Measurements from ENCODE around the gene TP63.

TP63 gene

DNA sequence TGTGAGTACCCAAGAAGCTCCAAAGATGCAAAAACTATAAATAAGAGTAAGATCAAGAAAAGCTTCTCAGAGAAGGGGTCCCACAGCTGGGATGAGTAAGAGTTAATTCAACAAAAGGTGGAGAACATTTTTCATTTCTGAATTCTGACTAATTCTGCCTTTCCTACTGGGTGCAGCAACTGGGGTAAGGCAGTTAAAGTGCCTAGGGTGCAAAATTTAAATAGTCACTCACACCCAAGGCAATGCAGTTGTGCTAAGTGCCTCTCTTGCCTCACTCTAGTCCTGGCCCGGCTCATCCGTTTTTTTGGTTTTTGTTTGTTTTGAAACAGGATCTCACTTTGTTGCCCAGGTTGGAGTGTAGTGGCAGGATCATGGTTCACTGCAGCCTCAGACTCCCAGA is 240.2 kb downstream of the TP63 start:
- DNase-seq: no peak

DNA sequence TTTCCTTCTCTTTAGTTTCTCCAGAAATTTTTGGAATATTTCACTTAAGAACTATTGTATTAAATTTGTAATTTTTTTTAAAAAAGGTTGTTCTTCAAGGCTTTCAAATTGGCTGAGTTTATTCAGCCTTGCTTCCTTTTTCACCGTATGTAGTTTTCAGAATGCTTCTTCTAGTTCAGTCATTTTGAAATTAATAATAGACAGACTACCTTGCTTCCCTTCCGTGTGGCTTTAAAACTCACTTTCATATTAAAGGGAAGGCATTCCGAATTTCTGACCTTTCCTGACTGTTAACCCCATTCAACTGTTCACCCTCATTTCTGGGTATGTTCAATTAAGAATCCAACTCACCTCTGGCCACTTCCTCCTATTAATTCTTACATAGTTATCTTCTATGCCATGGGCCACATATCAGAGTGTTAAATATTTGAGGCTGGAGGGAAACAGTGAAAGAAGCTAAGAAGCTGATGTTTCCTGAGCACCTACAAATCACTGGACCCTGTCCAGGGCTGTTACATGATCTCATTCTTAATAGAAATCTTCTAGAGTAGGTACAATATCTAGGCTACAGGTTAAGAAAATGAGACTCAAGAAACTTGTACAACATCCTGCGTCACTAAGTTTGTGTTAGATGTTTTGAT is 252.0 kb downstream of the TP63 start:
- DNase-seq: no peak

DNA sequence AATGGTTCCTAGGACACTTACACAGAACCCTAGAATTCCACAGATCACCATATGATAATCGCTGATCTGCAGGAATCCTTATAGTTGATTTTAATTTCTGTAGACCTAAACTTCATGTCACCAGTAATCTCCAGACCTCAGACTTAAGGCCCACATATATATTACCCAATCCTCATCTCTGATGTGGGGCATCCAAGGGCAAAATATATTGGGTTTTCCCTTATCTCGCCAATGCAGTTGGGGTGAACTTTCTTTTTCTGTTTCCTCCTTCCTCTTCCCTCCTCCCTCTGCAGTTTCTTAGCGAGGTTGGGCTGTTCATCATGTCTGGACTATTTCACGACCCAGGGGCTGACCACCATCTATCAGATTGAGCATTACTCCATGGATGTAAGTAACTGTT is 259.3 kb downstream of the TP63 start:
- DNase-seq: no peak

DNA sequence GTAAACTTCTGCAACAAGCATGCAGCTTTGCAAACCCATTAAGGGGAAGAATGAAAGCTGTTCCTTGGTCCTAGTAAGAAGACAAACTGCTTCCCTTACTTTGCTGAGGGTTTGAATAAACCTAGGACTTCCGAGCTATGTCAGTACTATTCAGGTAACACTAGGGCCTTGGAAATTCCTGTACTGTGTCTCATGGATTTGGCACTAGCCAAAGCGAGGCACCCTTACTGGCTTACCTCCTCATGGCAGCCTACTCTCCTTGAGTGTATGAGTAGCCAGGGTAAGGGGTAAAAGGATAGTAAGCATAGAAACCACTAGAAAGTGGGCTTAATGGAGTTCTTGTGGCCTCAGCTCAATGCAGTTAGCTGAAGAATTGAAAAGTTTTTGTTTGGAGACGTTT is 265.3 kb downstream of the TP63 start:
- no peak for DNase-seq

DNA sequence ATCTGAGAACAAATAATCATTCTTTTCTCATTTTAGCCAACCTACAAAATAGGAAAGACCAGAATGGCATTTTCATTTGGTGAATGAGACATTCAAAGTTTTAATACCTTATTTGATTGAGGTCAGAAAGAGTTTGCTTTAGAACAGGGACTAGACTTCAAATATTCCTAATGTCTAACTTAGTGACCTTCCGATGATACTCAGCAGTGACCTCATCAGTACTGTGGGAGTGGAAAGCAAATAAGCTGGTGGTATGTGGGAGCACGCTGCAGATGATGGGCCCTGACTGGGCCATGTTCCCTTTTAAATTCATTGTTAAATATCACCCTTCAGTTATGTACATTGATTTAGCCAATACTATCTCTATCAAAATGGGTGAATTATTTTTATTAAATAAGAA is 266.2 kb downstream of the TP63 start:
- no peak for DNase-seq

DNA sequence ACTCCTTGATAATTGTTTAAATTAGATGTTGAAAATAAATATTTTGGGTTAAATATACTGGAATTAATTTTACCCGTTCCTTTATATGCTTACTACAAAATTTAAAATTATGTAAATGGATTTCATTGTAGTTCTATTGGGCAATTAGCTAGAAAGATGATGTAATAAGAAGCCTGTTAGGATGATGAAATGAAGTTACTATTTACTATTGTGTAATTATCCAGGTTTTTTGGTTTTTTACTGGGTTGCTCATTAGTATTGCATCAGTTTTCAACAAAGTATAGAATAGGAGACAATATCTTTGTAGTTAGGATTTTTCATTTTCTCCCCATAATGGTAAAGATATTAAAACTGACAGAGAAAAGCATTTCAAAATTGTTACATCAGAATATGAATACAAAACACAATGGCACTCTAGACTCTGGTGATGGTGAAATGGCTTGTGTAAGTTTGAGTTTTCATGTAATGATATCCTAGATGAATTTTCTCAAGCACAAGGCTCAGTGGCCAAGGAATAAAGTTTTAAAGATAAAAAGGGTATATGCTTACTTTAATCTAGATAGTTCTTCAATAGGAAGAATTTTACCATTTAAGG is 267.5 kb downstream of the TP63 start:
- no peak for DNase-seq

DNA sequence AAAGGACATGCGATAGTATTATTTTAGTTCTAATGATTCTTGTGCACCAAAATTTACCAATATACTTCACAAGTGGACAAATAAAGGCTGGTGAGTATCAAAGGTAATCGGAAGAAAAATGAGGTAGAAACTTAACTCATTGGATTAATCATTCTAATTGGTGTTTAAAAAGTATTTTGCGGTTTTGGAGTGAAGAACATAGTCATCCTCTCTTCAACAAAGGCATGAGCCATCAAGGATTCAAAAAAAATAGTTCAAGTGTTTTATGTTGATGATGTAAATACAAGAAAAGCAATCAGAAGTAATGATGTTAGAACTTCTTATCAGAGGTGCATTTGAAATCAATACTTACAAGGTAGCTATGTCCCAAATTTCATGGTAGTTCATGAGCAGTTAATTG is 268.0 kb downstream of the TP63 start:
- DNase-seq: no peak

DNA sequence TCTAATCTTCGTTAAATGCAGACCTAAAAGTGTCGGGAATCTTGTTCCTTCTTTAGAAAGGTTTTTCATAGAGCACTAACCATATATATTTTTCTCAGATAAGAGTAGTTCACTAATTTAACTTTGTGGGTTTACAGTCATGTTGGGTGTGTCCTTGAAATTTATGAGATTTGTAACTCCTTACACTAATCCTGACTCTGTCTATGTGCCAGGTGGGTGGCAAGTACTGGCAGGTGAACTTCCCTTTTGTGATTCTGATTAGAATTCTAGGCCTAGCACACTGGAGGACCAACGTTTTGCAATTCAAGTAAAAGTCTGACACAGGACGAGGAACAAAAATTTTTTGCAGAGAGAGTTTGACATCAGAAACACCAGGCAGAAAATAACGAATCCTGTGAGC is 269.4 kb downstream of the TP63 start:
- no peak for DNase-seq

DNA sequence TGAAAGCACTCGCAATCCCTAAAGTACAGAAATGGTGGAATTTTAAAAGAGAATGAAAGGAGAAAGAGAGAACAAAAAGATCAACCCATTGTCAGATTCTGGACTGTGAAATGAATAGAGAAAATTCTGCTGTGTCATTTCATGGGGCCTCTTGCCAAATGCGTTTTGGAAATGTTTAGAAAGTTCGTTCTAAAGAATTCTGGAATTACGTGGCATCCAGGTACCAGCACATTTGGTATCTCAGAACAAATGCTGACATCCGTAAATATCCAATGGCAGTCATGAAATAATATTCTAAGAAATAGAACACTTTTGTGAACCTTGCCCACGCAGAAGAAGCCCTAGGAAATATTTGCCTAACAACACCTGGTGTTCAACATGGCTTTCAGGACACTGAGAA is 270.3 kb downstream of the TP63 start:
- no peak for DNase-seq

DNA sequence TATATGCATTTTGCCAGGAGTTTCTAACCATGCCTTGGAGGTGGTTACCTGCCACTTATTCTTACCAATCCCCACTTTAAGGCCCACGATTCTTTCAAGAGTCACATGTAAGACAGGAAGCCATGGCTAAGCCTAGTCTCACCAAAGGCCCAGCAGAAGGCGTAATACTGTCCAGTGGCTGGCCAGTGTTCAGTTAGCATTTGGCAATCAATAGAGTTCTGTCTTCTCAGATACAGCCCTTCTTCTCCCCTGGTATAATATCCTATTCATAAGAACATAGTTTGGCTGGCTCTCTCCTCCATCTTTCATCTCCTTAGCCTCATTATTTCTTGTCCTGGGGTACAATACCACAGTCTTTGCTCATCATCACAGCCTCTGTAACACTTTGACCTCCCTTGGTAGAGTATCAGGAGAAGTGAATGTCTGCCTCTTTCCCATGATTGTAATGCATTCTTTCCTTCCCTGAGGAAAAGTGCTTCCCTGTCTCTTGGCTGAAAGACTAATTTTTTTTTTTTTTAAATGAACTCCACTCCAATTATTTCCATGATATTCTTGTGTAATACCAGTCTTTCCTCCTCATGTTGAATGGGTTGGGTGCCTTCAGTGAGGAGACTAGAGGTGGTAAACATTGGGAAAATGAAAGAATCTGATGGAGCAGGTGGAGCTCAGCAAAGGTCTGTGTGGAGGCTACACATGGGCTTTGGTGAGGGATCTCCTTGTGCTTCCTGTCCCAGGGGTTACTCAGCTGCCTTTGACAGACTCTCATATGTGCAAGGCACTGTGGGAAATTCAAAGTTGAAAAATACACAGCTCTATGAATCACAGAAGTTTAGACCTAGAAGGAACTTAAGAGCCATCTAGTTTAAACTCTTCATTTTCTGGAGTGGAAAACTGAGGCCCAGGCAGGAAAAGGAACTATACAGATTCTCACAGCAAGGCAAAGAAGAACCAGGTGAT is 271.3 kb downstream of the TP63 start:
- DNase-seq: no peak

DNA sequence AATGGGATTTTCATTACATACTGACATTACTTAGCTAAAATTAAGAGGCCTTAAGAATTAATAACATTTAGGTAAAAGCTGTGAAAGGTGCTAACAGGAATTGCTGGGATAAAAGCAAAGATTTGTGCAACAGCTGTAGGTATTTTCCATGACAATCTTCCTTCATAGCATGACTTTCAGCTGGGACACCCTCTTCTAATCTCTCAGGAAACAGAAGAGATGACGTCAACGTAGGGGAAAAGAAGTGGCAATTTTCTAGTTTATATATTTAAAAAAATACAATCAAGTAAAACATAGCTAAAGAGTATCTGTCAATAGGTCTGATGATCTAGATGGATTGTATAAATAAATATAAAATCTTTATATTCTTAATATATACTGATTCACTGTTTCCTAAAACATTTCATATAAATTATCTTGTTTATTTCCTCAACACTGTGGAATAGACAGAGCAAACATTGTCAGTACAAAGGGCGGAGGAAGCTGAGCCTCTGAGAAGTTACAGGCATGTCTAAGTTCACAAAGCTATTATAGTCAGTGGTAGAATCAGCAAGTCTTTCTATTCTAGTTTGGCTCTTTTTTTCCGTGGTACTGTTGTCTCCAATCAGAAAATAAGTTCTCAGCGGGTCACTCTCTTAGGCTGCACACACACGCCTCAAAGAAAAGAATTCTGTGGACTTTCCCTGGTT is 272.5 kb downstream of the TP63 start:
- no peak for DNase-seq

DNA sequence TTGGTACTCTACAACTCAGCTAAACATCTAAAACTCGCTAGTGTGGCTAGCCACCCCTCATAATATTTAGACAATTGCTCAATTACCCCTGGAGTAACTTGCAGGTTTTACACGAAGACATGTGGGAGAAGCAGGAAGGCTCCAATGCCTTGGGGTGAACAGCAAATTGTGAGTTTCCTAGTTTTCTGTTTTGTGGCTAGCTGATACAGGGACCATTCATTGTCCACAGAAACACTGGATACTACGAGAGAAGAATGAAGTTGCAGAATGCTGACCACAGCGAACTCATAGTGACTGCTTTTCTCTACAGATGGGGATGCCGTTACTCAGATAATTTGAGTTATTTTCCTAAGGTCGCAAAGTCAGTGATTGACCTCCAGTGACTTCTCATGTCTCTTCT is 276.6 kb downstream of the TP63 start:
- DNase-seq: no peak

DNA sequence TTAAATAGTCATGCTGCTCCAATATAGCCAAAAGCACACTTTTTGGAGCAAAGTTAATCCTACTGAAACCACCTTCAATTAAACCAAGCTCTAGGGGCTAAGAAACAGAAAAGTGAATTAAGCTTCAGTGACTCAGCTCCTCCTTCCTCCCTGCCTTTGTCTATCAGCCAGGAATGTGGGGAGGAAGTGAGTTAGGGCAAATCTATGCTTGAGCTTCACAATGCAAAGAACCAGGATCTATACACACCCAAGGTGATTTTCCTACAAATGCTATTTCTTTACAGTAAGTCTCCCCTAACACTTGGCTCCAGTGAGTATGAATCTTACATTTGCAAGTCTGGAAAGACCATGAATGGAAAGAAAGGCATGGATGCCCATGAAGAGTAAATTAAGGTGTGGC is 277.5 kb downstream of the TP63 start:
- DNase-seq: no peak

DNA sequence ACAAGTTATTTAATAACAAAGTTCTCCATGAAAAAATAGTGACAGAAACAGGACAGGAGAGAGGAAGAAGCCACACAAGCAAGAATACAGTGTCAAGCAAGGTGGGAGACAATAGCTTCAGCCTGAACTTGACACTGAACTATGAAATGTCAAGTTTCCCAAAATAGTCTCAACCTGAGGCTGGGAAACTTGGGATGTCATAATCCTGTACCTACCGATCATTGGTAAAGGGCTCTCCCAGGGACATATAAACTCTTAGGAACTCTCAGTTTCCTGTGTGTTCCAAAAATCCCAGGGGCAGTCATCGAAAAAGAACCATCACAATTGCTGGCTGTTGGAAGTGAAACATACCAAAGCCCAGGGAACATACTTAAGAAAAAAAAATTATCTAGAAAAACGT is 277.9 kb downstream of the TP63 start:
- DNase-seq: no peak

DNA sequence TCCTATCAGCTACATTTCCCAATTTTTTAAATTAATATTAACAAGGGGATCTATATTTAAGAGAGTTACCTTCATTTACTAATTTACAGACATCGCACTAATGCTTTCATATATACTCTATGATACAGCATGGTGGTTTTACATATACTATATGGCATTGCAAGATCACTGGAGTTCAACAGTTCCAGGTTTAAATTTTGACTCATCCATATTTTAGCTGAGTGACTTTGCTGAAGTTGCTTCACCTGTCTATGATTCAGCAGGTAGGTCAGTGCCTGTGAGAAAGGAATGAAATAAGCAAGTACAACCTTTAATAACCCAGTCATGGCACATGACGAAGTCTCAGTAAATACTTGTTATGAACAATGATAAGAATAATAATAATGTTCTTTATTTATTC is 278.4 kb downstream of the TP63 start:
- DNase-seq: no peak

DNA sequence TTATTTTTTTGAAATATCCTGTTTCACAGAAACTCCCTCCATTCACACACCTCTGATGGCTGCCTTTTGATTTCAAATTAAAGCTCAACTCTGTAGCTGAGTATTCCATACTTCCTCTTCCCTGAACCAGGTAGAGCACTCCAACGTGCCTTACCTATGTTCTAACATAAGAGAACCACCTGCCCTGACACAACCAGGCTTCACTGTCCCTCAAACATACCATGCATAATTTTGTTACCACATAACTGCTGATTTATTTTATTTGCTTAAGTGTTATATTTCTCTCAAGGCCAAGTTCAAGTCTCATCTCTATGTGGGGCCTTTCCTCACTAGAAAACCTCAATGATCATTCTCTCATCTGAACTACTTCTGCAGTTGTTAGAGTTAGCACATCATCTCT is 279.8 kb downstream of the TP63 start:
- DNase-seq: no peak

DNA sequence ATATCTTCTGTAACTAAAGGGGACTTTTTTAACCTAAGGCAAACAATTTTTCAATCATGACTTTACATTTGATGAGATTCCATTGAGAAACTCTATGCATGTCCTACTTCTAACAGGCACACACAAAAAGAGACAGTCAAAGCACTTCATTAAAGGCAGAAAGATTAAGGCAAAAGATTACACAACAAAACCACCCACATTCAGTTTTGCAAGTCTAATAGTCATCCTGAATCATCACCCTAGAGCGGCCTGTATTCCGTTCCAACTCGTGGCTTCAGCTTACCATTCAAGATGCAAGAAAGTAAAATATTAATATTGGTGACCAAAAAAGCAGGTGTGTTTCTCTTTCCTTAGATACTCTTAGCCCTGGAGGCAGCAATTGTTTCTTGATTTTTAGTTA is 283.6 kb downstream of the TP63 start:
- DNase-seq: no peak

DNA sequence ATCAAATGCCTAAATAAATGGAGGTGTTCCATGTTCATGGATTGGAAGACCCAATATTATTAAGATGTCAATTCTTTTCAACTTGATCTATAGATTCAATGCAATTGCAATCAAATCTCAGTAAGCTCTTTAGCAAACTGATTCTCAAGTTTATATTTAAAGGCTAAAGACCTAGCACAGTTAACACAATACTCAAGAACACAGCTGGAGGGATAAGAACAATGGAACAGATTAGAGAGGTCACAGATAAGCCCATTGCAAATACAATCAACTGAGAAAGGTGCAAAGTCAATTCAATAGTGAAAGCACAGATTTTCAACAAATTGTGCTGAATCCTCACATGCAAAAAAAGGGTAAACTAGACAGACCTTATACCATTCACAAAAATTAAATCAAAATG is 290.6 kb downstream of the TP63 start:
- DNase-seq: no peak

DNA sequence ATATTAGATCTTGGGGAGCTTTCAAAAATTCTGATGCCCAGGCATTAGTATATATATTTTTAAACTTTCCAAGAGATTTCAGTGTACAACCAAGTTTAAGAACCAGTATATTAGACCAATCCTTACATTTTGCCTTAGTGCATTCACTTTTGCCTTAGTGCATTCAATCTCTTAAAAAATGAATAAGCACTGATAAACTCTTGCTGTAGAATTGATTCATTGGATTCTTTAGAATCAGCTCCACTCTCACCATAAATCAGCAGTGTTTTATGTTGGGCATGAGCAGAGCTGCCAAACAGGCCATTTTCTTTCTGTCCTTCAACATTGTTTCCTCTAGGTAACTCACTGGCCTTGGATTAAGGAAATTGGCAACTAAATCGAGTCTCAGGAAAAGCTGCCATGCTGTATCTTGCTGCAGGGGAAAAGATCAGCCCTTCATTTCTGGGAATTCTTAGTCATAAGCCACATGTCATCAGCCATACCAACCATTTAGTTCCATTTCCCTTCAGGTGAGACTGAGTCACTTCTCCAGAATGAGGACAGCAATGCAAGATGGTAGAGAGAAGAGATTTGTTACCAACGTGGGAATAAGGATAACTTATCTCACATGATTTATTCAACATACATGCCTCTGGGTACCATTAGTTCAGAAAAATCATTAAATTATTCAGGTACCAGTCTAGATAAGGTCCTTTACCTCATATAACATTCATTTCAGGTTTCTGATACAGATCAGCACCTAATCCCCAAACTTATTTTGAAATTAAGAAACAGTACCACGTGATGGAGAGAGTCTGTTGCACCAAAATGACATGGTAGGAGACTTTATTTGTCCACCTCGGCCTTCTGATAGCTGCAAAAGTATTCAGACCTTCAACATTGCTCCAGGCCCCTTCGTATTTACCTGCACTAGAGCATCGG is 297.0 kb downstream of the TP63 start:
- no peak for DNase-seq

DNA sequence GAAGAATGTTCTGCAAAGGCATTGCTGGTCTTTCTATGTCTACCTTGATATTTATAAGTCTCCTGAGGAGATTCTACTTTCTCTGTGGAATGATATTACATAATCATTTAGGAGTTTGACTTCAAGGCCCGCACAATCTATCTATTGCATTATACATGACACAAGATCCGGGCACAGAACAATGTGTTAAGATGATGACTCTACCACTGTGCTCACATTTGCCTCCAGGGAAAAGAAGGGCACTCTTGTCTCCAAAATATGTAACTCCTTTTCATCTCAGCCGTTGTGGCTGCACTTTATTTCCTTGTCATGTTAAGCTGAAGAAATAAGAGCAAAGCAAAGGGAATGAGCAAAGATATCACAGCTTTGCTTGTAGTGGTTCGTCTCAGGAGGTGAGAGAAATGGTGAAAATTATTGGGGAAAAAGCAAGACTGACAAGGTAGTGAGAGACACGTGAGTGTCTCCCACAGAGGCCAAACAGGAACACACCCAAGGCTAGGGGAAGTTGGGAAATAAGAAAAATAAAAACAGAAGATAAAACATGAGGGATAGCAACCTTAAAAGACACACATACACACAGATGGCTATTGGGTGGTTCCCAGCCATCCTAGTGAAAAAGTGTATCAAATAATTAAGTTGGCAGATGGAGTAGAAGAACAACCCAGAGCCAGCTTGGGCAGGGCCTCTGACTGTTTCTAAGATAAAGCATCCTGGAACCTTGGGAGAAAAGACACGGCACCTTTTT is 305.2 kb downstream of the TP63 start:
- no peak for DNase-seq
